ENCODE results near the gene KLF15. TPM values are rescaled to one million over a fixed set of nuclear protein-coding genes. Genes with fewer than 3 reads are reported as not detected.

Gene KLF15
- polyA plus RNA-seq, 1 donor (not counting 4 experiments of a cell fraction or from before 2014, with no cell fraction given): 0.03 TPM

DNA sequence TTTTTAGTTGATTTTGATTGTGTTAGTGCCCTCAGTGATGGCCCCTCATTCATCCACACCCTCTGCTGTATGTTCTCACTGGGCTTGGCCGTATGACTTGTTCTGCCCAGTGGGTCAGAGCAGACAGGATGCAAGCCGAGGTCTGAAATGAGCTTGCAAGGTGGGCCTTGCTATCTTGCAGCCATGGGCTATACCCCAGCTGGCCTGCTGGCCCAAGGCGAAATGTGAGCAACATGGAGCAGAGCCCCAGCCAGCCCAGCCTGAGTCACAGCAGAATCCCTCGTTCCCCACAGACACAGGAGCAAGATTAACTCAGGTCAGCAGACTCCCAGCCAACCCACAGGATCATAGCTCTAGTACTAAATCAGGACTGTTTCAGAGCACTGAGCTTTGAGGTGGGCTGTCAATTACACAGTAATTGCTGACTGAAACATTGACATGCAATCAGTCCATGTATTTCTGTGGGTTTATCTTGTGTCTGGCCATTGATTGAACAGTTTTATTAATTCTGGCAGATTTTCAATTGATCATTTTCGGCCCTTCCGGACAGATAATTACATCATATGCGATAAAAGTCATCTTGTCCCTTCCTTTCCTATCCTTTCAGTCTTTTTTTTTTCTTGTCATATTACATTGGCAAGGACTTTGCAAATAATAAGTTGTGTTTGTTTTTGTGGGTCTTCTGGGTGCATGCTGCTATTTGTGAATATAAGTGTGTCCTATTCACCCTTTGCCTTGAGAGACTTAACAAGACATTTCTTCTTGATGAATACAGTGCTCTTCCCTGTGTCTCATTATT, 27.1 kb downstream of the KLF15 start:
- no peaks in the 10 kb centered on the region for H3K79me2 ChIP-seq (ENCODE audit: control insufficient read depth, insufficient read depth, low read length)
- TF ChIP-seq, protein P1, sequence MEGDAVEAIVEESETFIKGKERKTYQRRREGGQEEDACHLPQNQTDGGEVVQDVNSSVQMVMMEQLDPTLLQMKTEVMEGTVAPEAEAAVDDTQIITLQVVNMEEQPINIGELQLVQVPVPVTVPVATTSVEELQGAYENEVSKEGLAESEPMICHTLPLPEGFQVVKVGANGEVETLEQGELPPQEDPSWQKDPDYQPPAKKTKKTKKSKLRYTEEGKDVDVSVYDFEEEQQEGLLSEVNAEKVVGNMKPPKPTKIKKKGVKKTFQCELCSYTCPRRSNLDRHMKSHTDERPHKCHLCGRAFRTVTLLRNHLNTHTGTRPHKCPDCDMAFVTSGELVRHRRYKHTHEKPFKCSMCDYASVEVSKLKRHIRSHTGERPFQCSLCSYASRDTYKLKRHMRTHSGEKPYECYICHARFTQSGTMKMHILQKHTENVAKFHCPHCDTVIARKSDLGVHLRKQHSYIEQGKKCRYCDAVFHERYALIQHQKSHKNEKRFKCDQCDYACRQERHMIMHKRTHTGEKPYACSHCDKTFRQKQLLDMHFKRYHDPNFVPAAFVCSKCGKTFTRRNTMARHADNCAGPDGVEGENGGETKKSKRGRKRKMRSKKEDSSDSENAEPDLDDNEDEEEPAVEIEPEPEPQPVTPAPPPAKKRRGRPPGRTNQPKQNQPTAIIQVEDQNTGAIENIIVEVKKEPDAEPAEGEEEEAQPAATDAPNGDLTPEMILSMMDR (optimal IDR thresholded peaks at IDR 0.05 in 1 of 3, IDR thresholded peaks at IDR 0.05 in 1 of 3, conservative IDR thresholded peaks at IDR 0.05 in 1 of 3; ENCODE audit: extremely low read depth in 1 of 3, insufficient read depth in 2 of 3, low read length in 3 of 3): no peak
- TF ChIP-seq EZH2 (IDR thresholded peaks at IDR 0.05; ENCODE audit: low read length): no peak
- peaks cover 4% of the 10 kb centered on the region for H3K9me3 ChIP-seq (ENCODE audit: control insufficient read depth, low read depth, low read length)
- H3K27ac ChIP-seq (ENCODE audit: control insufficient read depth, insufficient read depth, low read length): no peak overlapping the region
- no peak overlapping the region for H2AFZ ChIP-seq (ENCODE audit: control insufficient read depth, low read length)
- no peaks in the 10 kb centered on the region for H3K9me1 ChIP-seq (ENCODE audit: control insufficient read depth, extremely low read depth, insufficient read depth, low read length)
- H3K4me1 ChIP-seq (ENCODE audit: control insufficient read depth, extremely low read depth, insufficient read depth, low read length): no peaks in the 10 kb centered on the region
- dilution Hi-C loops (cut with MboI; ENCODE audit: extremely low pct_ligation_motif_present, low sequenced_read_pairs): no loop called here
- no peak overlapping the region for H3K4me3 ChIP-seq (ENCODE audit: control insufficient read depth in 2 of 3, extremely low read depth in 1 of 3, insufficient read depth in 2 of 3, low read depth in 1 of 3, low read length in 3 of 3)
- no peak for DNase-seq (ENCODE audit: low read depth, low spot score)
- H4K20me1 ChIP-seq (ENCODE audit: control insufficient read depth, extremely low read depth, insufficient read depth, low read length): no peaks in the 10 kb centered on the region
- H3K9ac ChIP-seq (ENCODE audit: control insufficient read depth, extremely low read depth, insufficient read depth, low read length): no peak overlapping the region
- H3K27me3 ChIP-seq (ENCODE audit: control insufficient read depth, extremely low read depth, insufficient read depth, low read length): no peaks in the 10 kb centered on the region
- H3K4me2 ChIP-seq (ENCODE audit: control insufficient read depth, extremely low read depth, insufficient read depth, low read depth, low read length): no peak overlapping the region
- H3K36me3 ChIP-seq (ENCODE audit: control insufficient read depth in 2 of 2, extremely low read depth in 1 of 2, insufficient read depth in 2 of 2, low read length in 2 of 2): no peaks in the 10 kb centered on the region
- no peak for FAIRE-seq

DNA sequence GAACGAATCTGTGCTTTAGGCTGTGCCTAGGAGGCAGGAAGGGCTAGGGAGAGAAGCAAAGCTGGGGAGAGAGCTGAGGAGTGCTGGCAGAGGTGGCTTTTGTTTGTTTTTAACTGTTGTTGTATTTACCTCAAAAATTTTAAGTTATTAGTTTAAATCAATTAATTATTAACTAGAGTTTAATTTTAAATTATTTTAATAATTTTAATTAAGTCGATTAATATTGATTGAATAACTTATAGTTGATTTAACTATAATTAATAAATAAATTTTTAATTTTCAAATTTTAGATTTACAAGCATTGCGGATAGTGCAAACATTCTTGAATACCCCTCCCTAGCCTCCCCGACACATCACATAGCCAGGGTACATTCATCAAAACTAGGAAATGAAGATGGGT, 30.6 kb downstream of the KLF15 start:
- no peaks in the 10 kb centered on the region for H3K9me1 ChIP-seq (ENCODE audit: control insufficient read depth, extremely low read depth, insufficient read depth, low read length)
- TF ChIP-seq, protein P1 (optimal IDR thresholded peaks at IDR 0.05 in 1 of 3, IDR thresholded peaks at IDR 0.05 in 1 of 3, conservative IDR thresholded peaks at IDR 0.05 in 1 of 3; ENCODE audit: extremely low read depth in 1 of 3, insufficient read depth in 2 of 3, low read length in 3 of 3): no peak
- TF ChIP-seq EZH2 (IDR thresholded peaks at IDR 0.05; ENCODE audit: low read length): no peak
- H2AFZ ChIP-seq (ENCODE audit: control insufficient read depth, low read length): no peak overlapping the region
- H3K79me2 ChIP-seq (ENCODE audit: control insufficient read depth, insufficient read depth, low read length): no peaks in the 10 kb centered on the region
- dilution Hi-C loops (cut with MboI; ENCODE audit: extremely low pct_ligation_motif_present, low sequenced_read_pairs): no loop called here
- no peak overlapping the region for H3K9ac ChIP-seq (ENCODE audit: control insufficient read depth, extremely low read depth, insufficient read depth, low read length)
- no peak for FAIRE-seq
- H3K4me3 ChIP-seq (ENCODE audit: control insufficient read depth in 2 of 3, extremely low read depth in 1 of 3, insufficient read depth in 2 of 3, low read depth in 1 of 3, low read length in 3 of 3): no peak overlapping the region
- H3K27me3 ChIP-seq (ENCODE audit: control insufficient read depth, extremely low read depth, insufficient read depth, low read length): peaks cover 7% of the 10 kb centered on the region
- H3K36me3 ChIP-seq (ENCODE audit: control insufficient read depth in 2 of 2, extremely low read depth in 1 of 2, insufficient read depth in 2 of 2, low read length in 2 of 2): no peaks in the 10 kb centered on the region
- no peaks in the 10 kb centered on the region for H4K20me1 ChIP-seq (ENCODE audit: control insufficient read depth, extremely low read depth, insufficient read depth, low read length)
- no peaks in the 10 kb centered on the region for H3K4me1 ChIP-seq (ENCODE audit: control insufficient read depth, extremely low read depth, insufficient read depth, low read length)
- DNase-seq (ENCODE audit: low read depth, low spot score): no peak
- peaks cover 4% of the 10 kb centered on the region for H3K9me3 ChIP-seq (ENCODE audit: control insufficient read depth, low read depth, low read length)
- H3K27ac ChIP-seq (ENCODE audit: control insufficient read depth, insufficient read depth, low read length): no peak overlapping the region
- no peak overlapping the region for H3K4me2 ChIP-seq (ENCODE audit: control insufficient read depth, extremely low read depth, insufficient read depth, low read depth, low read length)
